BLaER1 treated with 17β-estradiol and CSF1 and Interleukin-3, amounts not matched to agents 10 nM and 100 nM (cell line): ENCODE measurements around the gene IGHMBP2.
"Not testable (repeated sequence)": the region's sequence is repeated elsewhere in the genome, so short reads cannot be mapped to it uniquely, and the experiment has no call there.

ENCODE experiments used
- H3K27ac ChIP-seq, 11 experiments: shearing (Covaris generic); formaldehyde crosslinking; 2 replicates each; pipeline ENCODE4 v1.8.1; 2022
- H3K27me3 ChIP-seq, 11 experiments: shearing (Covaris generic); formaldehyde crosslinking; 2 replicates each; pipeline ENCODE4 v1.8.1; 2022
- H3K36me3 ChIP-seq, 11 experiments: shearing (Covaris generic); formaldehyde crosslinking; 2 replicates each; pipeline ENCODE4 v1.8.1; 2022
- H3K4me1 ChIP-seq, 10 experiments: shearing (Covaris generic); formaldehyde crosslinking; 2 replicates each; pipeline ENCODE4 v1.8.1; 2022
- H3K4me2 ChIP-seq, 11 experiments: shearing (Covaris generic); formaldehyde crosslinking; 2 replicates each; pipeline ENCODE4 v1.8.1; 2022
- H3K4me3 ChIP-seq, 10 experiments: shearing (Covaris generic); formaldehyde crosslinking; 2 replicates each; pipeline ENCODE4 v1.8.1; 2022
- H3K9ac ChIP-seq, 11 experiments: shearing (Covaris generic); formaldehyde crosslinking; 2 replicates each; pipeline ENCODE4 v1.8.1; 2022
- H3K9me3 ChIP-seq, 11 experiments: shearing (Covaris generic); formaldehyde crosslinking; replicated peaks in 1 of 11; 2 replicates each; pipeline ENCODE4 v1.8.1; 2022
- H4K20me1 ChIP-seq, 11 experiments: shearing (Covaris generic); formaldehyde crosslinking; 2 replicates each; pipeline ENCODE4 v1.8.1; 2022
- Cebpa-rat ChIP-seq, 11 experiments: shearing (Covaris generic); IDR thresholded peaks; 2 replicates each; pipeline ENCODE4 v1.8.1; 2022

The IGHMBP2 gene

GRCh38 chr11:68965901-68966853 is 62.5 kb downstream of the IGHMBP2 start:
- no peak overlapping the region for H3K4me2 ChIP-seq
- 0 out of 22 replicates have a peak, but pooled peaks cover 0 to 3% (median 0%) of the 10 kb centered on the region in 11 experiments for H3K27me3 ChIP-seq
- no peaks in the 10 kb centered on the region for H3K36me3 ChIP-seq
- TF ChIP-seq Cebpa-rat (IDR thresholded peaks at IDR 0.05): no peak
- peaks cover 0 to 5% (median 0%) of the 10 kb centered on the region in 10 experiments; a peak in 3 of 20 replicates for H3K4me1 ChIP-seq
- no peak overlapping the region for H3K27ac ChIP-seq
- H4K20me1 ChIP-seq: no peaks in the 10 kb centered on the region
- H3K9me3 ChIP-seq: peaks cover 0 to 26% (median 14%) of the 10 kb centered on the region in 11 experiments; a peak in 17 of 22 replicates
- no peak overlapping the region for H3K9ac ChIP-seq
- H3K4me3 ChIP-seq: no peak overlapping the region

DNA sequence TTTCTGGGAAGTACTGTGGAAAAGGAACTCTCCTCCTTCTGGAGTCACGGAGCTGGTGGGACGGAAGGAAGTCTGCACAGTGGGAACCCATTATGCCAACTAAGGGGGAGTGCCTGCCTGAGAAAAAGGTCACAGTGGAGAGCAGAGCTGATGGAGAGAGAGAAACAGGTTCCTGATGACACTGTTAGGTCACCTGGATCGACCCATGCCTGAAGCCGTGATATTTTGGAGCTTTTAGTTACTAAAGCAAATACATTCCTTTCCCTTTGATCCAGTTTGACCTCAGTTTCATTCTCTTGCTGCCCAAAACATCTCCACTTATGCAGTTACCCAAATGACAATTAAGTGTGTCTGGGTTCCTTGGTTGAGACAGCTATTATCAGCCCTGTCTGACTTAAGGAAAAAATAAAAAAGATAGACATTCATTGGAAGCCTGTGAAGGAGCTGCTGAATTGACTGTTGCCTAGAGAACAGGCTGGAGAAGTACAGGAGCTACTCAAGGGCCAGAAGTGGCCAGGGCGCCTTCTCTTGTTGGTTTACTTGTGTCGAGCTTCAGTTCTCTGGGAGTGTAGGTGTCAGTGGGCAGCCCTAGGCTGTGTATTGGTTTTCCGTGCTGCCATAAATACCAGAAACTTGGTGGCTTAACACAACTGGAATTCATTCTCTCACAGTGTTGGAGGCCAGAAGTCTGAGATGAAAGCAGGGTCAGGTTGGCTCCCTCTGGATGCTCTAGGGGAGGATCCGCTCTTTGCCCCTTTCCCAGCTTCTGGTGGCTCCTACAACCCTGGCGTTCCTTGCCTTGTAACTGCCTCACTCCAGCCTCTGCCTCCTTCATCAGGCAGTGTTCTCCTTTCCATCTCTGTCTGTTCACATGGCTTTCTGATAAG is 63.4 kb downstream of the IGHMBP2 start:
- Histone ChIP-seq H3K4me1 (peaks cover 0 to 5% (median 0%) of the 10 kb centered on the region in 10 experiments; a peak in 3 of 20 replicates), H3K9me3 (peaks cover 0 to 26% (median 14%) of the 10 kb centered on the region in 11 experiments; a peak in 17 of 22 replicates), H3K9ac (no peak overlapping the region), H3K4me2 (no peak overlapping the region), H3K27ac (no peak overlapping the region), H3K4me3 (no peak overlapping the region), H3K27me3 (peaks cover 0 to 5% (median 0%) of the 10 kb centered on the region in 11 experiments; a peak in 1 of 22 replicates), H4K20me1 (no peaks in the 10 kb centered on the region), H3K36me3 (no peaks in the 10 kb centered on the region)
- TF ChIP-seq Cebpa-rat (IDR thresholded peaks at IDR 0.05): no peak

DNA sequence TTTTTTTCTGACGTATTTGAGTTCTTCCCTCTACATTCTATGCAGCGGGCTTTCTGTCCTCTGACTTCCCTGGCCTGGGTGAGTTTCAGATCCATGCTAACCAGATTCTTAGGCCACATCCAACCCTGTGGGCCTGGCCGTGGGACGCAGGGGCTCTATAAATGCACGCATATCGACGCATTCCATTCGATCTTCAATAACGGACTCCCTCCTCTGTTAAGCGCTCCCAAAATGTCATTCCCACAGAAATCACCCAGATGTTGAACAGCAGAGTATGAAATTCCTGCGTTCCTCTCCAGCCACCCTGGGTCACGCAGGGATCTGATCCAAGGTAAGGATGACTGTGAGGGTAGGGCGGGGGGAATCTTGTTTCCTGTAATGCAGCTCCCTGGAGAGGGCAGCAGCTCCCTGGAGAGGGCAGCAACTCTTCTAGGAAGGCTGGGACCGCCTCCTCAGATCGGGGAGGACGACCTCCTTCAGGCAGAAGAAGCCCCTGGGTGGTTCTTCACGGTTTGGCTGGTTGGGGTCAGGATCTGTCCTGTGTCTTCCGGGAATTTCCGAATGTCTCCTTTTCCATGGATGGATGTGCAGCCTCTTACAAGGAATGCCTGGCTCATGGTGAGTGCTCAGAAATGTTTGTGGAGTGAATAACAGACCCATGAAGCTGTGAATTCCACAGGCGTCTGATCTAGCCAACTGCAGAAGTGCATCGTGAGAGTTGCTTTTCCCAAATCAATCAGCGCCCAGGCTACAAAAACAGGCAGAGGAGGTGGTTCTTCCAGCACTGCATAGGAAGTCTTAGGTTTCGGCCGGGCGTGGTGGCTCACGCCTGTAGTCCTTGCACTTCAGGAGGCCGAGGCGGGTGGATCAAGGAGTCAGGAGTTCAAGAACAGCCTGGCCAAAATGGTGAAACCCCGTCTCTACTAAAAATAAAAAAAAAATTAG is 64.9 kb downstream of the IGHMBP2 start:
- no peak overlapping the region for H3K9ac ChIP-seq
- peaks cover 0 to 5% (median 0%) of the 10 kb centered on the region in 11 experiments; a peak in 4 of 22 replicates for H3K27me3 ChIP-seq
- TF ChIP-seq Cebpa-rat (IDR thresholded peaks at IDR 0.05): no peak
- H3K4me2 ChIP-seq: no peak overlapping the region
- H3K9me3 ChIP-seq: peaks cover 0 to 17% (median 11%) of the 10 kb centered on the region in 11 experiments; a peak in 16 of 22 replicates
- H4K20me1 ChIP-seq: no peaks in the 10 kb centered on the region
- no peaks in the 10 kb centered on the region for H3K36me3 ChIP-seq
- H3K27ac ChIP-seq: no peak overlapping the region
- H3K4me1 ChIP-seq: no peaks in the 10 kb centered on the region
- H3K4me3 ChIP-seq: no peak overlapping the region

DNA sequence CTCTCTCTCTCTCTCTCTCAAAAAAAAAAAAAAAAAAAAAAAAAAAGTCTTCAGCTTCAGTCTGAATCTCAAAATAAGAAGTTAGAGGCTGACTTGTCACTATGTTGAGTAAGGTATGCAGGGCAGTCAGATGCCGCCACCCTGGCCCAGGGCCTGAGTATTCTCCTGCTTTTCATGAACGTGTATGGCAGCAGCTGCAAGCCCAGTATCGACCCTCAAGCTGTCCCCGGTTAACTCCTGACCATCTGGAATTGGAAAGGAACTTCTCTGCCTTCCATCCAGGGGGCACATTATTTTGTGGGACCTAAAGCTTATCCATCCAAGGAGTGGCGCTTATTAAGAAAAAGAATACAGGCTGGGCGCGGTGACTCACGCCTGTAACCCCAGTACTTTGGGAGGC is 65.7 kb downstream of the IGHMBP2 start:
- H3K4me1 ChIP-seq: no peaks in the 10 kb centered on the region
- no peak overlapping the region for H3K4me2 ChIP-seq
- no peak overlapping the region for H3K4me3 ChIP-seq
- no peak overlapping the region for H3K9ac ChIP-seq
- no peaks in the 10 kb centered on the region for H3K36me3 ChIP-seq
- no peak for TF ChIP-seq Cebpa-rat (IDR thresholded peaks at IDR 0.05)
- H4K20me1 ChIP-seq: no peaks in the 10 kb centered on the region
- peaks cover 0 to 9% (median 3%) of the 10 kb centered on the region in 11 experiments; a peak in 6 of 22 replicates for H3K9me3 ChIP-seq
- peaks cover 0 to 5% (median 0%) of the 10 kb centered on the region in 11 experiments; a peak in 4 of 22 replicates for H3K27me3 ChIP-seq
- no peak overlapping the region for H3K27ac ChIP-seq

GRCh38 chr11:68970921-68971636 is 67.4 kb downstream of the IGHMBP2 start:
- no peaks in the 10 kb centered on the region for H4K20me1 ChIP-seq
- TF ChIP-seq Cebpa-rat (IDR thresholded peaks at IDR 0.05): no peak
- no peaks in the 10 kb centered on the region for H3K4me1 ChIP-seq
- H3K9me3 ChIP-seq: no peaks in the 10 kb centered on the region
- H3K27me3 ChIP-seq: peaks cover 0 to 5% (median 0%) of the 10 kb centered on the region in 11 experiments; a peak in 4 of 22 replicates
- no peak overlapping the region for H3K4me2 ChIP-seq
- no peaks in the 10 kb centered on the region for H3K36me3 ChIP-seq
- H3K4me3 ChIP-seq: no peak overlapping the region
- no peak overlapping the region for H3K27ac ChIP-seq
- H3K9ac ChIP-seq: no peak overlapping the region

DNA sequence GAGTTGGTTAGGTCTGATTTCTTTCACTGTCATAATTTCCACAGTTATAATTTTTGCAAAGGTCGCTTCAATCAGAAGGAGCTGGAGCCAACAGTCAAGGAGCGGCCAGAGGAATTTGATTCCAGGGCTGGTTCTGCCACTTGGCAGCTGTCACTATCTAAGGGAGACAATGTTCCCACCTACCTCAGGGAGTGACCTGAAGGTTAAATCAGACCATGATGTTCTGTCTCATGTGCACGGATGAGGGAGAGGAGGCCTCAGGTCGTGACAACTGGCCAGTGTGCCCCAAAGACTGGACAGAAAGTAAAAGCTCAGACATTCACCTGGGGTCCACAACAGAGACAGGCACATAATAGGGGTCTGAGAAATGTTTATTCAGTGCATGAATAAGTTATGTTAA is 69.5 kb downstream of the IGHMBP2 start:
- H3K9me3 ChIP-seq: no peaks in the 10 kb centered on the region
- H3K4me2 ChIP-seq: no peak overlapping the region
- H3K27me3 ChIP-seq: peaks cover 0 to 16% (median 11%) of the 10 kb centered on the region in 11 experiments; a peak in 12 of 22 replicates
- no peak overlapping the region for H3K9ac ChIP-seq
- peaks cover 0 to 8% (median 6%) of the 10 kb centered on the region in 10 experiments; a peak in 16 of 20 replicates for H3K4me1 ChIP-seq
- H3K27ac ChIP-seq: no peak overlapping the region
- no peaks in the 10 kb centered on the region for H3K36me3 ChIP-seq
- H4K20me1 ChIP-seq: peaks cover 0 to 9% (median under 1%) of the 10 kb centered on the region in 11 experiments; a peak in 6 of 22 replicates
- no peak overlapping the region for H3K4me3 ChIP-seq
- no peak for TF ChIP-seq Cebpa-rat (IDR thresholded peaks at IDR 0.05)

DNA sequence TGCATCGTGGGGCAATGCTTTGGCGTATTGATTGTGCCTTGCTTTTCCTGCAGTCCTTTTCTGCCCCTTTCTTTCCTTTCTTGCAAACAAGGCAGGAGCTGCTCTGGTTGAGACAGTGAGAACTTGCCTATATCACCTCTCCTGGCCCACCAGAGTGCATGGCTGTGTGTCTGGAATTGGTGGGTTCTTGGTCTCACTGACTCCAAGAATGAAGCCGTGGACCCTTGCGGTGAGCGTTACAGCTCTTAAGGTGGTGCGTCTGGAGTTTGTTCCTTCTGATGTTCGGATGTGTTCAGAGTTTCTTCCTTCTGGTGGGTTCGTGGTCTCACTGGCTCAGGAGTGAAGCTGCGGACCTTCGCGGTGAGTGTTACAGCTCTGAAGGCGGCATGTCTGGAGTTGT is 70.0 kb downstream of the IGHMBP2 start:
- Histone ChIP-seq H3K27me3 (peaks cover 0 to 20% (median 14%) of the 10 kb centered on the region in 11 experiments; a peak in 12 of 22 replicates), H3K4me1 (peaks cover 2 to 13% (median 11%) of the 10 kb centered on the region in 10 experiments), H4K20me1 (peaks cover 0 to 14% (median 6%) of the 10 kb centered on the region in 11 experiments; a peak in 8 of 22 replicates)
- H3K9me3 ChIP-seq, H3K36me3 ChIP-seq, H3K27ac ChIP-seq, H3K9ac ChIP-seq, H3K4me2 ChIP-seq, H3K4me3 ChIP-seq: not testable (repeated sequence)
